Endothelial cell of umbilical vein (primary cell): Measurements from ENCODE around the gene GLI1. TPM values are rescaled to one million over a fixed set of nuclear protein-coding genes. Genes with fewer than 3 reads are reported as not detected.
"Not testable (repeated sequence)": the region's sequence is repeated elsewhere in the genome, so short reads cannot be mapped to it uniquely, and the experiment has no call there.

Experiments used
- BruUV-seq: library from RNA; stranded (reverse); fragments of 400-500 nt; replicated peaks from 2 replicates; lab custom pipeline; 2021; lab: Mats Ljungman, UMichigan
- CTCF ChIA-PET: fragments of 300-600, 350-600 bp; sonication (Branson Sonifier 250); formaldehyde crosslinking; loops from one replicate; lab custom pipeline; 2021; ENCODE audit warnings: antibody characterized with exemption, inconsistent platforms; lab: Charles Lee
- POLR2A ChIA-PET: fragments of 300-600, 350-600 bp; sonication (Branson Sonifier 250); formaldehyde crosslinking; loops from one replicate; lab custom pipeline; 2021; ENCODE audit warnings: antibody characterized with exemption, inconsistent platforms; lab: Charles Lee
- DNase-seq: peaks from one replicate; pipeline ENCODE4 v3.0.0-alpha.2; 2011; ENCODE audit warnings: low read depth, low spot score
- FAIRE-seq: peaks from 2 replicates; lab custom pipeline; 2011; peaks lifted over from hg19 to GRCh38; lab: Jason Lieb, UNC
- H2AFZ ChIP-seq: 2 replicates; pipeline ENCODE4 v1.6.0; 2012; ENCODE audit warnings: low read depth, low read length, control low read depth, inconsistent platforms
- H3K27ac ChIP-seq: 2 replicates; pipeline ENCODE4 v1.5.1; 2011; ENCODE audit warnings: low read depth, mild to moderate bottlenecking, control low read depth, low read length, moderate library complexity; ENCODE audit not compliant: insufficient read depth
- H3K27me3 ChIP-seq, 2 experiments: 2 replicates each; pipeline versions ENCODE4 v1.6.0 to v1.6.1; 2011; ENCODE audit warnings: low read length in 2 of 2, mixed read lengths in 1 of 2; ENCODE audit not compliant: control insufficient read depth in 2 of 2, insufficient read depth in 2 of 2
- H3K36me3 ChIP-seq, 2 experiments: 2 replicates in 1 of 2; 3 replicates in 1 of 2; pipeline ENCODE4 v1.5.1; 2011; ENCODE audit warnings: low read length in 2 of 2, mild to moderate bottlenecking in 1 of 2, moderate library complexity in 1 of 2; ENCODE audit not compliant: control insufficient read depth in 2 of 2, insufficient read depth in 2 of 2; ENCODE audit errors: extremely low read depth in 1 of 2
- H3K4me1 ChIP-seq: 3 replicates; pipeline ENCODE4 v1.5.1; 2011; ENCODE audit warnings: mild to moderate bottlenecking, low read length; ENCODE audit not compliant: control insufficient read depth, insufficient read depth; ENCODE audit errors: extremely low read depth
- H3K4me2 ChIP-seq: 2 replicates; pipeline ENCODE4 v1.6.1; 2011; ENCODE audit warnings: low read length, control low read depth, mixed read lengths; ENCODE audit not compliant: insufficient read depth
- H3K4me3 ChIP-seq, 3 experiments: fragments of 200-600 bp in 1 of 3; sonication (generic), shearing (Covaris generic) in 1 of 3; replicated peaks in 1 of 3; 2 replicates each; pipeline ENCODE4 v1.5.1; 2011 to 2016; ENCODE audit warnings: control low read depth in 3 of 3, low read length in 3 of 3, mild to moderate bottlenecking in 2 of 3, inconsistent platforms in 1 of 3, low read depth in 1 of 3, moderate library complexity in 1 of 3; ENCODE audit not compliant: insufficient read depth in 1 of 3
- H3K79me2 ChIP-seq: 2 replicates; pipeline ENCODE4 v1.6.0; 2012; ENCODE audit warnings: low read length, inconsistent platforms; ENCODE audit not compliant: control insufficient read depth, insufficient read depth
- H3K9ac ChIP-seq: replicated peaks from 2 replicates; pipeline ENCODE3; 2011; ENCODE audit warnings: low read length, control low read depth; ENCODE audit not compliant: insufficient read depth; ENCODE audit errors: extremely low read depth
- H3K9me1 ChIP-seq: replicated peaks from 3 replicates; pipeline ENCODE4 v1.6.0; 2011; ENCODE audit warnings: mild to moderate bottlenecking, low read length; ENCODE audit not compliant: control insufficient read depth, insufficient read depth; ENCODE audit errors: extremely low read depth
- H3K9me3 ChIP-seq: replicated peaks from 2 replicates; pipeline ENCODE4 v1.5.1; 2012; ENCODE audit warnings: low read length, inconsistent platforms; ENCODE audit not compliant: control insufficient read depth, insufficient read depth
- H4K20me1 ChIP-seq: replicated peaks from 2 replicates; pipeline ENCODE3; 2011; ENCODE audit warnings: mild to moderate bottlenecking, low read length; ENCODE audit not compliant: control insufficient read depth, insufficient read depth; ENCODE audit errors: extremely low read depth
- CTCF ChIP-seq, 2 donors: IDR thresholded peaks; 1 replicate in 1 of 2; 2 replicates in 1 of 2; pipeline ENCODE4 v1.5.1; 2011; ENCODE audit warnings: low read length in 2 of 2, mild to moderate bottlenecking in 2 of 2, moderate library complexity in 2 of 2, control low read depth in 1 of 2, inconsistent platforms in 1 of 2, low read depth in 1 of 2; ENCODE audit not compliant: insufficient read depth in 1 of 2; ENCODE audit errors: extremely low read depth in 1 of 2
- EZH2 ChIP-seq: IDR thresholded peaks from 2 replicates; pipeline ENCODE4 v1.6.1; 2012; ENCODE audit warnings: borderline replicate concordance, low read depth, mild to moderate bottlenecking, moderate library complexity, low read length, inconsistent platforms; ENCODE audit not compliant: severe bottlenecking
- FOS ChIP-seq: IDR thresholded peaks from 2 replicates; pipeline ENCODE4 v1.6.1; 2011; ENCODE audit warnings: mild to moderate bottlenecking, low read length, moderate library complexity, borderline replicate concordance; ENCODE audit not compliant: insufficient read depth
- GATA2 ChIP-seq: IDR thresholded peaks from 2 replicates; pipeline ENCODE4 v1.7.0; 2011; ENCODE audit warnings: low read depth, mild to moderate bottlenecking, moderate library complexity, mixed read lengths, low read length; ENCODE audit not compliant: insufficient read length, insufficient read depth
- JUN ChIP-seq: IDR thresholded peaks from 2 replicates; pipeline ENCODE4 v1.6.1; 2011; ENCODE audit warnings: borderline replicate concordance, low read depth; ENCODE audit not compliant: insufficient read length, insufficient read depth
- MYC ChIP-seq: IDR thresholded peaks from one replicate; pipeline ENCODE4 v1.6.1; 2011; ENCODE audit warnings: mild to moderate bottlenecking, low read depth, low read length
- POLR2A ChIP-seq: IDR thresholded peaks from 2 replicates; pipeline ENCODE4 v1.6.1; 2012; ENCODE audit warnings: low read depth, mild to moderate bottlenecking, control low read depth, low read length
- POLR2AphosphoS5 ChIP-seq: IDR thresholded peaks from 2 replicates; pipeline ENCODE4 v1.6.1; 2012; ENCODE audit warnings: low read depth, mild to moderate bottlenecking, control low read depth, low read length, moderate library complexity; ENCODE audit not compliant: insufficient read depth
- dilution Hi-C: fragments of 300-500 bp; cut with MboI; formaldehyde crosslinking; loops from one replicate; pipeline ENCODE4 v1.15.0; 2019; ENCODE audit warnings: low sequenced_read_pairs; ENCODE audit not compliant: extremely low pct_ligation_motif_present
- intact Hi-C: fragments of 100-400 bp; cut with micrococcal nuclease; formaldehyde crosslinking; loops from one replicate; pipeline ENCODE4 v1.10.0; 2022
- polyA plus RNA-seq, 4 experiments: library from polyadenylated mRNA; depleted of rRNA in 3 of 4; stranded (reverse) in 3 of 4; unstranded in 1 of 4; fragments of >200 nt; gene quantifications; 2 replicates each; pipeline versions ENCODE4 v1.2.1 to v1.2.3, GENCODE V29; 2011 to 2012; ENCODE audit warnings: missing spikeins in 1 of 4
- total RNA-seq: library from RNA; stranded (reverse); gene quantifications from 2 replicates; pipeline ENCODE4 v1.2.3, GENCODE V29; 2021
- TF ChIP-seq, protein P1 (sequence below): IDR thresholded peaks from 2 replicates; pipeline ENCODE4 v1.6.1; 2011; ENCODE audit not compliant: insufficient read depth, insufficient read length

Gene GLI1
- total and polyA plus RNA-seq, 2 donors (not counting 3 experiments of a cell fraction or from before 2014, with no cell fraction given), result 0.10 to 0.29 TPM

GRCh38 chr12:57410534-57410933, 49.1 kb upstream of the GLI1 start:
- Histone ChIP-seq H3K9ac (no peak overlapping the region), H3K27ac (no peak overlapping the region), H3K4me3 (no peak overlapping the region), H3K79me2 (peaks cover 4% of the 10 kb centered on the region), H3K27me3 (no peaks in the 10 kb centered on the region), H2AFZ (no peak overlapping the region), H3K4me2 (no peak overlapping the region), H3K4me1 (no peaks in the 10 kb centered on the region), H3K36me3 (no peaks in the 10 kb centered on the region), H3K9me1 (no peaks in the 10 kb centered on the region), H4K20me1 (no peaks in the 10 kb centered on the region), H3K9me3 (no peaks in the 10 kb centered on the region)
- dilution Hi-C loops (no loop called here), intact Hi-C loops (no loop called here)
- BruUV-seq, result no TSS peak
- TF ChIP-seq POLR2AphosphoS5 (no peak), GATA2 (no peak), MYC (no peak), FOS (no peak), JUN (no peak), CTCF (IDR thresholded peaks at IDR 0.05; ENCODE audit: extremely low read depth in 1 of 2, insufficient read depth in 1 of 2, low read depth in 1 of 2, low read length in 2 of 2) (no peak), EZH2 (no peak), POLR2A (no peak)
- TF ChIP-seq, protein P1, sequence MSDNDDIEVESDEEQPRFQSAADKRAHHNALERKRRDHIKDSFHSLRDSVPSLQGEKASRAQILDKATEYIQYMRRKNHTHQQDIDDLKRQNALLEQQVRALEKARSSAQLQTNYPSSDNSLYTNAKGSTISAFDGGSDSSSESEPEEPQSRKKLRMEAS, result no peak
- POLR2A ChIA-PET, result no interaction called here
- FAIRE-seq (no peak), DNase-seq (no peak)
- CTCF ChIA-PET, result interaction anchor here (0.5 to 2.5 kb wide), 4 partner anchors 9 to 94 kb away, joined by 3 to 9 read pairs (median 4); no protein-coding TSS in a partner anchor

DNA sequence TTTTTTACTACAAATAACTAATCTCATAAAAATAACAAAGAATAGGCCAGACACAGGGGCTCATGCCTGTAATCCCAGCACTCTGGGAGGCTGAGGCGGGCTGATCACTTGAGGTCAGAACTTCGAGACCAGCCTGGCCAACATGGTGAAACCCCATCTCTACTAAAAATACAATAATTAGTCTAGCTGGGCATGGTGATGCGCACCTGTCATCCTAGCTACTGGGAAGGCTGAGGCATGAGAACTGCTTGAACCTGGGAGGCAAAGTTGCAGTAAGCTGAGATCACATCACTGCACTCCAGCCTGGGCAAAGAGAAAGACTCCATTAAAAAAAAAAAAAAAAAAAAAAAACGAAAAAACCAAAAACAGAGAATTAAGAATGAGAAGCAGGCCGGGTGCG, 45.4 kb upstream of the GLI1 start:
- H3K4me2 ChIP-seq, DNase-seq, H3K27ac ChIP-seq, intact Hi-C loops, dilution Hi-C loops, H3K4me3 ChIP-seq, H3K36me3 ChIP-seq, CTCF ChIA-PET, H3K4me1 ChIP-seq, H3K79me2 ChIP-seq, H3K9me1 ChIP-seq, FAIRE-seq, H3K9ac ChIP-seq, H3K27me3 ChIP-seq, H4K20me1 ChIP-seq, H3K9me3 ChIP-seq, H2AFZ ChIP-seq, BruUV-seq: not testable (repeated sequence)
- POLR2A ChIA-PET, result interaction anchor here (0.7 kb wide), 1 partner anchor 16 kb away, joined by 4 read pairs; no protein-coding TSS in a partner anchor
